RCC 7860 (cell line): ENCODE measurements around the gene TARS3.
"Not testable (repeated sequence)": the region's sequence is repeated elsewhere in the genome, so short reads cannot be mapped to it uniquely, and the experiment has no call there.

ENCODE experiments used
- DNase-seq: peaks from one replicate; pipeline ENCODE4 v3.0.0-alpha.2; 2015; ENCODE audit warnings: low spot score
- FAIRE-seq: peaks from 2 replicates; lab custom pipeline; 2012; peaks lifted over from hg19 to GRCh38; lab: Jason Lieb, UNC

TARS3 gene

GRCh38 chr15:101657968-101658784 is 66.1 kb downstream of the TARS3 start:
- DNase-seq = no peak
- no peak for FAIRE-seq

GRCh38 chr15:101657171-101657570 is 67.1 kb downstream of the TARS3 start:
- DNase-seq = no peak
- no peak for FAIRE-seq

GRCh38 chr15:101654624-101655337 is 69.5 kb downstream of the TARS3 start:
- DNase-seq, FAIRE-seq: not testable (repeated sequence)

GRCh38 chr15:101654171-101654570 is 70.1 kb downstream of the TARS3 start:
- FAIRE-seq = no peak

GRCh38 chr15:101652786-101653430 is 71.4 kb downstream of the TARS3 start:
- FAIRE-seq (no peak), DNase-seq (no peak)

More at GRCh38 chr15:101654171-101654570, 70.1 kb downstream of the TARS3 start:
- DNase-seq = no peak

GRCh38 chr15:101652098-101652785 is 72.0 kb downstream of the TARS3 start, which contains the start of gene TM2D3:
Gene TM2D3, minus strand, starts transcription at chr15:101652381. Its CDS starts 20 bp downstream, at chr15:101652361.
- FAIRE-seq (no peak), DNase-seq (peak; percentile 82)

- DNase-seq (peak; percentile 22), FAIRE-seq (no peak)
Observed at GRCh38 chr15:101651554-101652097, 72.6 kb downstream of the TARS3 start.

GRCh38 chr15:101650145-101650544 is 74.1 kb downstream of the TARS3 start:
- FAIRE-seq = no peak
- no peak for DNase-seq

- FAIRE-seq (no peak), DNase-seq (no peak)
Observed at GRCh38 chr15:101648356-101648755, 75.9 kb downstream of the TARS3 start.

GRCh38 chr15:101647251-101647650 is 77.0 kb downstream of the TARS3 start:
- FAIRE-seq (no peak), DNase-seq (no peak)

- DNase-seq = no peak
- no peak for FAIRE-seq
Observed at GRCh38 chr15:101646672-101647071, 77.6 kb downstream of the TARS3 start.

GRCh38 chr15:101642361-101642760 is 81.9 kb downstream of the TARS3 start:
- FAIRE-seq (no peak), DNase-seq (no peak)

GRCh38 chr15:101641894-101642293 is 82.4 kb downstream of the TARS3 start:
- DNase-seq (no peak), FAIRE-seq (no peak)

GRCh38 chr15:101641129-101641764 is 83.0 kb downstream of the TARS3 start:
- peak; percentile 29 for DNase-seq
- peak; percentile 70 for FAIRE-seq

GRCh38 chr15:101639667-101640066 is 84.6 kb downstream of the TARS3 start:
- no peak for FAIRE-seq
- no peak for DNase-seq

GRCh38 chr15:101637919-101638318 is 86.4 kb downstream of the TARS3 start:
- DNase-seq (no peak), FAIRE-seq (no peak)

- DNase-seq (no peak), FAIRE-seq (no peak)
Observed at GRCh38 chr15:101637516-101637915, 86.8 kb downstream of the TARS3 start.

- FAIRE-seq = no peak
- DNase-seq = no peak
Observed at GRCh38 chr15:101637038-101637437, 87.2 kb downstream of the TARS3 start.

GRCh38 chr15:101635944-101636727 is 88.1 kb downstream of the TARS3 start:
- FAIRE-seq (no peak), DNase-seq (no peak)
